ENCODE results near the gene ZBTB34.

The ZBTB34 gene

DNA sequence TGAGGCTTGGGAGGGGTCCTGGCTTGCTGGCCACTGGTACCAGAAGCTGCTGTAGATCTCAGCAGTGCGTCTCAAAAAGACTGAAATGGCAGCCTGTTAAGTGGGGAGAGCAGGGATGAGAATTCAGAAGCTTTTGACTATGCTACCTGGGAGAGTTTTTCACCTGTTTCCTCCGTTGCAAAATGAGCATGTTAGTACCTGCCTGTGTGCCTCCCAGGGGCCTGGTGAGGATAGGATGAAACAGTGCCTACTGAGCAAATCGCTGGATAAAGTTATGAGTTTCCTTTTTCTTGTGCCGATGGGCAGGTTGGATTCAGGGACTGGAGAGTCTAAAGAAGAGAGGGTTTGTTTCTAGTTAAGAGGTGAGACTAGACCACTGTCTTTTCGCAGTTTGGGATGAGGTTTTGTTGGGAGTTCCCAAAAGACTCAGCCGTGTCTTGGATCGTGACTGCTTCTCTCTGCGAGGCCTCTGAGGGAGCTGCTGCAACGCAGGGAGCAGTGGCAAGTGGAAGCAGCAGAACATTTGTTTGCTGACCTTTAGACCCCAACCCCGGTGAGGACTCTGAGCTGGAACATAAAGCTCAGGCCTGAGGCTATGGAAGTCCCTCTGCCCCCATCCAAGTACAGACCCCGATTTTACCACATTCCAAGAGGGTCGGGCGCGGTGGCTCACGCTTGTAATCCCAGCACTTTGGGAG, 55.6 kb downstream of the ZBTB34 start:
- DNase-seq: peak in 1 of 51 donors; percentile 7

DNA sequence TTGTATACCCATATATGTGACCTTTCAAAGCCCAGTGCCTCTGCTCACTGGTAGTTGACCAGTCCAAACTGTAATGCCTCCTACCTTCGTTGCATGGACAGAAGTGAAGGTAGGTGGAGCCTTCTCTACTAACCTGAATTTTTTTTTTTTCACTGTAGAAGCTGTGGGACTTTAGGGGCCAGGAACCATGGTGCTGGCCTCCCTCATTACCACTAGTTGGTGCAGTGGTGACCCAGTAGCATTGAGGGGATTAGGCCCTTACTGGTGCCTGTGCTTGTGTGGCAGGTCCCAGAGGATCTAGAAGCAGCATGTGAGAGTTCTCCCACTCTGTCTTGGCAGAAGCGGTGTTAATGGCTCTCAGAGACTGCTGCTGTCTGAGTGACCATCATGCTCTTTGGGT, 56.5 kb downstream of the ZBTB34 start:
- no peak for DNase-seq

DNA sequence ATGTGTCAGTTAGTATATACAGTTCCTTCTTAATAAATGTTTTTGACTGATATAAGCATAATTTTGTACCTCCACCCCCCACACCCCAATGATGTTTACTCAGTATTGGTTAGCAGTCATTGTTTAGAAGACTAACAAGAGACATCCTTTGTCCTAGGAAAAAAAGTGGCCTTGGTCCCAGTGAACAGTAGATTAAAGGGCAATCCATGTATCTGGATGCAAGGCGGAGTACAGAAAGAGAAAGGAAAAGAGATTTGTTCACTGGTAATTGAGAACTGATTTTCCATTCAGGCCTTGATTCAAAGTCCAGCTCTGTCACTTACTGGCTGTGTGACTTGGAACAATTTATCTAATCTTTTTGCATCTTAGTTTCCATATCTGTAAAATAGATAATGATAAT, 58.8 kb downstream of the ZBTB34 start:
- DNase-seq: peak in 1 of 51 donors; percentile 14

DNA sequence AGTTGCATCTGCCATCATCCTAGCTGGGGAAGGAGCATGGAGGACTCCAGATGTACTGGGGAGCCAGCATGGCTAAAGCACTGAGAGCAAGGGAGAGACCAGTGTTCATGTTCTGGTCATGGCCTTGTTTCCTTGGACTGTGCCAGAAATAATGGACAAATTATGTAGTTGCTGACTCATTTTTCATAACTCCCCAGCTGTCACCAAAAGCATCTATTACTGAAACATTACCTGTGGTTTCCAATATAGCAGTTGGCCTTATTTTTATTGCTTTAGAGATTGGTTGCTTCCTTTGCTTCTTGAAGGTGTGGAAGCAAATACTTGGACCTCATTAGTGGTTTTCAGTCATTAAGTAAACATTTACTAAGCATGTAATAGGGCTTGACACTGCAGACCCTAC, 65.4 kb downstream of the ZBTB34 start:
- DNase-seq: no peak

DNA sequence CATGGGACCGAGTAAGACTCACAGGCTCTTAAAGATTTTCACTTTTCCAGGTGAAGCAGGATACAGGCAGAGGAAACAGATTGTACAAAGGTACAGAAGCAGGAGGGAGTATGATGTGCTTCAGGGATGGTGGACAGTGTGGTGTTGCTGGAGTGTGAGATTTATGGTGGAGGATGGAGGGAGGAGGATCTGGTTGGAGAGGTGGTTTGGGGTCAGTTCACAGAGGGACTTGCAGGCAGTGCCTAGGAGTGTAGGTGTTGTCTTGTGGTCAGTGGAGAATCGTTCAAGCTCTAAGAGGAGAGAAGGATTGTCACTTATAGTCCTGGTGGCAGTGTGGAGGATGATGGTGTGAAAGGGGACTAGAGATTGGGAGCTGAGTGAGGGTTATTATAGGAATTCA, 65.9 kb downstream of the ZBTB34 start:
- DNase-seq: no peak

DNA sequence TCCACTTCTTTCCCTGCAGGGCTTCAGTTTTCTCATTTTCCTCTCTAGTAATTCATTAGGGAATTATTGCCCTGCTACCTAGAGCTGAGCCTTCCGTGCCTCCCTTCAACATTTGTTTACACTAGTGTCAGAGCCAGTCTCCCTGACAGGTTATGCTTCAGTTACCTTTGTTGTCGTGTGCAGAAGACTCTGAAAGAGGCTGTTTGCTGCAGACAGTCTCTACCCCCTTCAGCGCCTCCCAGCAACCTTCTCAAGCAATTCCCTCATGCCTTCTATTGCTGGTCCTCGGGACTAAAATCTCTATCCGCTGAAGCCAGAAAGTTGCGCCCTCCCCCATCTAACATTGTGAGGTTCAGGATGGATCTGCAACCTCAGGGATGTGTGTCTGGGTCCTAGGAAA, 67.0 kb downstream of the ZBTB34 start:
- no peak for DNase-seq

DNA sequence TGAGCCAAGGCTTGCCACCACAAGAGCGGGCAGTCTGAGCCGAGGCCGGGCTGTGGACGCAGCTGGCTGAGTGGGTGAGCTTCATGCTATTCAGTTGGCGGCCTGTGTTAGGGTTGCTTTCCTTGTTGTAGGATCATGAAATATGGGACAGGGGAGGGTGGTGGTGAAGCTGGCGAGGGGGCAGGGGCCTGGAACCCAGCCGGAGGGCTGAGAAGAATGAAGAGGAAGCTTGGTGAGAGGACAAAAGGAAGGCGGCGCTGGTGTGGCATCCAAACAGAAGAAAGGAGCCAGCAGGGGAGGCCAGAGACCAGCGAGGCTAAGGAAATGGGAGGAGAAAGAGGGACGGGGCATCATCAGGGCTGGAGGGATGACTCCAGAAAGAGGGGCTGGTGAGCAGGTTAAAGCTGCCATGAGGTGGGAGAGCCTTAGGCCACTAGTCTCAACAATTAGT, 72.5 kb downstream of the ZBTB34 start:
- DNase-seq: peak in 3 of 51 donors; percentile 12 to 17 (median 12)

DNA sequence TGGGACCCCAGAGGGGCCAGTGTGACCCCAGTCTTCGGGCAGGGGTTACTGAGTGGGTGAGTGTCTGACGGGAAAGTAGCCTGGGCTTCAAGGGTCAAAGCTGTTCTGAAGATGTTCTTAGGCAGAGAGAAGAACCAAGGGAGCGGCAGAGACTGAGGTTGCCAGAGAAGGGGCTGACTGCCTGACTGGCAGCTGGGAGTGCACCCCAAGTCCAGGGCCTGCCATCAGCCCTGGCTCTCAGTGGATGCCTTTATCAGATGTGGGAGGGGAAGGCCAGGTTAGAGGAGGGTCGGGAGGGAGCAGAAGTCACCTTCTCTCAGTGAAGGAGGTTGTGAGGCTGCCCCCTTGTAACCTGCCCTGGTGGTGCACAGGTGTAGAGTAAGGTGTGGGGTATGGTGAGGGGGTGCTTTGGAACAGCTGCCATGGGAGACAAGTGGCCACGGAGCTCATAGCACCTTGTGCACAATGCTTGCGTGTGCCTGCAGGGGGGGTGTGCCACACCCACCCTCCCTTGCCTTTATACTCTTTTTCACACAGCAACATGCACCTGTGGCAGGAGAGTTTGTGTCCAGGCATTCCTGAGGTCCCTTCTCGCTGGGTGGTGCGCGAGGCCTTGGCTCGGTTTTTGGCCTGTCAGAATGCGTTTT, 73.0 kb downstream of the ZBTB34 start:
- no peak for DNase-seq

DNA sequence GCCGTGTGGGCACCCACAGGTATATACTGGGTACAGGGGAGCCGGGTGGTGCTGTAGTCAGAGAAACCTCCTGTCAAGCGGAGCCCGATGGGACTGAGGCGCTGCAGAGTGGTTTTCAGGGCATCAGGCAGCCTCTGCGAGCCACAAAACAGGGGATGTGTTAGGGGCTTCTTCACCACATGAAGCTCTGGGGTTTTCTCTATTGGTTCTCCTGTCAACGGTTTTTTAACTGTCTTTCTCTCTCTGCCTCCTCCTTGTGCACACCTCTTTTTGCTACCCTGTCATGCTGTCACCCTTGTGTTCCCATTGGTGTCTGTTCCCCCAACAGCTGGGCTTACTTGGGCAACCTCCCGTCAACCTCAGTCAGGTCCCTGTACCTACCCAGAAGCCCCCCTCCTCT, 74.0 kb downstream of the ZBTB34 start:
- DNase-seq: no peak
